Colon (tissue), 2 donors: Measurements from ENCODE around the gene UGT2B7.
"Not testable (repeated sequence)": the region's sequence is repeated elsewhere in the genome, so short reads cannot be mapped to it uniquely, and the experiment has no call there.

Source experiments
- FAIRE-seq: peaks from 2 replicates; lab custom pipeline; 2012; peaks lifted over from hg19 to GRCh38; lab: Jason Lieb, UNC
- donor health status: control.
- donor health status: control.

The UGT2B7 gene

GRCh38 chr4:69088473-69088872, 7.8 kb upstream of the UGT2B7 start:
- no peak for FAIRE-seq

GRCh38 chr4:69089388-69089787, 6.9 kb upstream of the UGT2B7 start:
- FAIRE-seq = no peak

GRCh38 chr4:69092190-69092589, 4.1 kb upstream of the UGT2B7 start:
- no peak for FAIRE-seq

- FAIRE-seq = no peak
These were observed 3.2 kb upstream of the UGT2B7 start for GRCh38 chr4:69092980-69093568.

- no peak for FAIRE-seq
These were observed 2.6 kb upstream of the UGT2B7 start for GRCh38 chr4:69093681-69094080.

- no peak for FAIRE-seq
These were observed 958 bp upstream of the UGT2B7 start for GRCh38 chr4:69095301-69095731.

GRCh38 chr4:69096810-69097209, 536 bp downstream of the UGT2B7 start:
- no peak for FAIRE-seq

- no peak for FAIRE-seq
These were observed 2.2 kb downstream of the UGT2B7 start for GRCh38 chr4:69098470-69098869.

- no peak for FAIRE-seq
These were observed 3.6 kb downstream of the UGT2B7 start for GRCh38 chr4:69099910-69100309.

- not testable (repeated sequence) for FAIRE-seq
These were observed 6.4 kb downstream of the UGT2B7 start for GRCh38 chr4:69102668-69103067.

GRCh38 chr4:69104719-69105275, 8.5 kb downstream of the UGT2B7 start:
- FAIRE-seq = no peak

- FAIRE-seq = not testable (repeated sequence)
These were observed 19.0 kb downstream of the UGT2B7 start for GRCh38 chr4:69115151-69115850.

GRCh38 chr4:69115851-69116213, 19.6 kb downstream of the UGT2B7 start:
- peak; percentile 93 for FAIRE-seq

GRCh38 chr4:69116645-69117321, 20.5 kb downstream of the UGT2B7 start:
- FAIRE-seq = no peak

- no peak for FAIRE-seq
These were observed 24.6 kb downstream of the UGT2B7 start for GRCh38 chr4:69120870-69121269.

- FAIRE-seq = no peak
These were observed 26.2 kb downstream of the UGT2B7 start for GRCh38 chr4:69122476-69122875.

GRCh38 chr4:69124941-69125340, 28.7 kb downstream of the UGT2B7 start:
- FAIRE-seq = no peak

GRCh38 chr4:69126024-69126423, 29.8 kb downstream of the UGT2B7 start:
- no peak for FAIRE-seq

- FAIRE-seq = peak; percentile 82
These were observed 37.7 kb downstream of the UGT2B7 start for GRCh38 chr4:69133993-69134392.

GRCh38 chr4:69134471-69134870, 38.2 kb downstream of the UGT2B7 start:
- FAIRE-seq = no peak

GRCh38 chr4:69141320-69141719, 45.0 kb downstream of the UGT2B7 start:
- no peak for FAIRE-seq

- FAIRE-seq = no peak
These were observed 51.1 kb downstream of the UGT2B7 start for GRCh38 chr4:69147334-69147733.

GRCh38 chr4:69154021-69154420, 57.7 kb downstream of the UGT2B7 start:
- FAIRE-seq = no peak
